Osteocyte (in vitro differentiated cells): ENCODE measurements around the gene IL20RB. TPM values are rescaled to one million over a fixed set of nuclear protein-coding genes. Genes with fewer than 3 reads are reported as not detected.
"Not testable (repeated sequence)": the region's sequence is repeated elsewhere in the genome, so short reads cannot be mapped to it uniquely, and the experiment has no call there.

Source experiments
- DNase-seq: peaks from one replicate; pipeline ENCODE4 v3.0.0; 2021; ENCODE audit warnings: mixed read lengths; ENCODE audit not compliant: unreplicated experiment; ENCODE audit errors: extremely low spot score
- H3K27ac Mint-ChIP-seq: one replicate; pipeline ENCODE4 v1.8.0; 2021; ENCODE audit warnings: mild to moderate bottlenecking, mixed read lengths; ENCODE audit not compliant: unreplicated experiment
- H3K27me3 Mint-ChIP-seq: one replicate; pipeline ENCODE4 v1.8.0; 2021; ENCODE audit warnings: mixed read lengths; ENCODE audit not compliant: unreplicated experiment
- H3K36me3 Mint-ChIP-seq: one replicate; pipeline ENCODE4 v1.8.0; 2021; ENCODE audit warnings: mixed read lengths; ENCODE audit not compliant: unreplicated experiment
- H3K4me1 Mint-ChIP-seq: one replicate; pipeline ENCODE4 v1.8.0; 2021; ENCODE audit warnings: mixed read lengths; ENCODE audit not compliant: unreplicated experiment
- H3K4me3 Mint-ChIP-seq: one replicate; pipeline ENCODE4 v1.8.0; 2021; ENCODE audit warnings: mild to moderate bottlenecking, moderate library complexity, mixed read lengths; ENCODE audit not compliant: unreplicated experiment
- H3K9me3 Mint-ChIP-seq: one replicate; pipeline ENCODE4 v1.8.0; 2021; ENCODE audit warnings: mixed read lengths; ENCODE audit not compliant: unreplicated experiment
- CTCF ChIP-seq: fragments of 200-600 bp; sonication (generic); IDR thresholded peaks from 2 replicates; pipeline ENCODE4 v1.5.0; 2021; ENCODE audit warnings: antibody characterized with exemption, mild to moderate bottlenecking, moderate library complexity
- total RNA-seq: library from RNA; stranded (reverse); gene quantifications from 2 replicates; pipeline ENCODE4 v1.2.1, GENCODE V29; 2021

IL20RB gene
- total RNA-seq, 1 donor from 2014 or later = not detected

- Mint-ChIP-seq H3K27me3 (no peaks in the 10 kb centered on the region), H3K4me3 (no peak overlapping the region), H3K9me3 (no peaks in the 10 kb centered on the region), H3K4me1 (peaks cover 4% of the 10 kb centered on the region), H3K27ac (no peak overlapping the region), H3K36me3 (no peaks in the 10 kb centered on the region)
- no peak for DNase-seq
- TF ChIP-seq CTCF = no peak
Measured at GRCh38 chr3:137000039-137000438, 42.3 kb downstream of the IL20RB start.

GRCh38 chr3:137007376-137007775 is 49.6 kb downstream of the IL20RB start:
- H3K27me3 Mint-ChIP-seq, H3K36me3 Mint-ChIP-seq, DNase-seq, H3K9me3 Mint-ChIP-seq, H3K4me1 Mint-ChIP-seq, H3K27ac Mint-ChIP-seq, H3K4me3 Mint-ChIP-seq: not testable (repeated sequence)

GRCh38 chr3:137008131-137008530 is 50.3 kb downstream of the IL20RB start:
- no peak for DNase-seq
- no peak overlapping the region for H3K27ac Mint-ChIP-seq
- TF ChIP-seq CTCF = no peak
- no peaks in the 10 kb centered on the region for H3K36me3 Mint-ChIP-seq
- no peaks in the 10 kb centered on the region for H3K27me3 Mint-ChIP-seq
- H3K4me1 Mint-ChIP-seq = peaks cover 12% of the 10 kb centered on the region
- no peaks in the 10 kb centered on the region for H3K9me3 Mint-ChIP-seq
- no peak overlapping the region for H3K4me3 Mint-ChIP-seq

- H3K27me3 Mint-ChIP-seq = no peaks in the 10 kb centered on the region
- no peaks in the 10 kb centered on the region for H3K36me3 Mint-ChIP-seq
- TF ChIP-seq CTCF = no peak
- no peak overlapping the region for H3K27ac Mint-ChIP-seq
- H3K4me3 Mint-ChIP-seq = no peak overlapping the region
- DNase-seq = no peak
- H3K9me3 Mint-ChIP-seq = no peaks in the 10 kb centered on the region
- H3K4me1 Mint-ChIP-seq = peaks cover 16% of the 10 kb centered on the region
Measured at GRCh38 chr3:137008976-137009375, 51.2 kb downstream of the IL20RB start.

- peaks cover 23% of the 10 kb centered on the region for H3K4me1 Mint-ChIP-seq
- H3K4me3 Mint-ChIP-seq = no peak overlapping the region
- no peak for DNase-seq
- no peaks in the 10 kb centered on the region for H3K9me3 Mint-ChIP-seq
- no peak overlapping the region for H3K27ac Mint-ChIP-seq
- no peaks in the 10 kb centered on the region for H3K27me3 Mint-ChIP-seq
- H3K36me3 Mint-ChIP-seq = no peaks in the 10 kb centered on the region
- TF ChIP-seq CTCF = no peak
Measured at GRCh38 chr3:137010137-137010536, 52.4 kb downstream of the IL20RB start.

- no peak overlapping the region for H3K27ac Mint-ChIP-seq
- H3K4me1 Mint-ChIP-seq = peaks cover 23% of the 10 kb centered on the region
- no peaks in the 10 kb centered on the region for H3K27me3 Mint-ChIP-seq
- no peak overlapping the region for H3K4me3 Mint-ChIP-seq
- H3K36me3 Mint-ChIP-seq = no peaks in the 10 kb centered on the region
- DNase-seq = no peak
- no peaks in the 10 kb centered on the region for H3K9me3 Mint-ChIP-seq
- TF ChIP-seq CTCF = no peak
Measured at GRCh38 chr3:137011153-137011552, 53.4 kb downstream of the IL20RB start.
